Epithelial cell of proximal tubule (primary cell): ENCODE measurements around the gene MS4A14. TPM values are rescaled to one million over a fixed set of nuclear protein-coding genes. Genes with fewer than 3 reads are reported as not detected.
"Not testable (repeated sequence)": the region's sequence is repeated elsewhere in the genome, so short reads cannot be mapped to it uniquely, and the experiment has no call there.

Experiments used
- DNase-seq: peaks from one replicate; pipeline ENCODE4 v3.0.0-alpha.2; 2011; ENCODE audit warnings: low read depth
- H3K4me3 ChIP-seq: 2 replicates; pipeline ENCODE4 v1.5.1; 2011; ENCODE audit warnings: low read depth, mild to moderate bottlenecking, low read length
- CTCF ChIP-seq: conservative IDR thresholded peaks from 2 replicates; pipeline ENCODE4 v1.5.1; 2012; ENCODE audit warnings: low read depth, mild to moderate bottlenecking, low read length
- total RNA-seq: library from RNA; depleted of rRNA; stranded (reverse); fragments of >200 nt; gene quantifications from 2 replicates; pipeline ENCODE4 v1.2.3, GENCODE V29; 2015

Gene MS4A14
- total RNA-seq, 1 donor from 2014 or later: not detected

- no peak for TF ChIP-seq CTCF
- DNase-seq: no peak
Measured at GRCh38 chr11:60422609-60423008, 26.4 kb downstream of the MS4A14 start.

GRCh38 chr11:60428517-60428916, 32.3 kb downstream of the MS4A14 start:
- DNase-seq: no peak
- no peak overlapping the region for H3K4me3 ChIP-seq
- TF ChIP-seq CTCF: no peak

More at GRCh38 chr11:60422609-60423008, 26.4 kb downstream of the MS4A14 start:
- H3K4me3 ChIP-seq: no peak overlapping the region

GRCh38 chr11:60429272-60429671, 33.0 kb downstream of the MS4A14 start, which contains the start of gene MS4A5:
TSS of gene MS4A5 (plus strand) at chr11:60429572. CDS start at chr11:60429675, 103 bp downstream.
- H3K4me3 ChIP-seq: no peak within 1 kb of the TSS
- TF ChIP-seq CTCF: no peak
- DNase-seq: no peak

- no peak for TF ChIP-seq CTCF
- no peak for DNase-seq
- H3K4me3 ChIP-seq: no peak overlapping the region
Measured at GRCh38 chr11:60431251-60431650, 35.0 kb downstream of the MS4A14 start.

- DNase-seq: no peak
- H3K4me3 ChIP-seq: no peak overlapping the region
- TF ChIP-seq CTCF: no peak
Measured at GRCh38 chr11:60433401-60433800, 37.1 kb downstream of the MS4A14 start.

GRCh38 chr11:60447070-60447469, 50.8 kb downstream of the MS4A14 start:
- no peak overlapping the region for H3K4me3 ChIP-seq
- no peak for TF ChIP-seq CTCF
- no peak for DNase-seq

- TF ChIP-seq CTCF: no peak
- no peak for DNase-seq
Measured at GRCh38 chr11:60447846-60448245, 51.6 kb downstream of the MS4A14 start.

GRCh38 chr11:60451185-60451584, 54.9 kb downstream of the MS4A14 start:
- not testable (repeated sequence) for DNase-seq, H3K4me3 ChIP-seq

More at GRCh38 chr11:60447846-60448245, 51.6 kb downstream of the MS4A14 start:
- H3K4me3 ChIP-seq: no peak overlapping the region
